ENCODE measurements around the gene CDYL2. TPM values are rescaled to one million over a fixed set of nuclear protein-coding genes. Genes with fewer than 3 reads are reported as not detected.

CDYL2 gene
- total RNA-seq, 1 experiment from 2014 or later: 0.34 TPM

DNA sequence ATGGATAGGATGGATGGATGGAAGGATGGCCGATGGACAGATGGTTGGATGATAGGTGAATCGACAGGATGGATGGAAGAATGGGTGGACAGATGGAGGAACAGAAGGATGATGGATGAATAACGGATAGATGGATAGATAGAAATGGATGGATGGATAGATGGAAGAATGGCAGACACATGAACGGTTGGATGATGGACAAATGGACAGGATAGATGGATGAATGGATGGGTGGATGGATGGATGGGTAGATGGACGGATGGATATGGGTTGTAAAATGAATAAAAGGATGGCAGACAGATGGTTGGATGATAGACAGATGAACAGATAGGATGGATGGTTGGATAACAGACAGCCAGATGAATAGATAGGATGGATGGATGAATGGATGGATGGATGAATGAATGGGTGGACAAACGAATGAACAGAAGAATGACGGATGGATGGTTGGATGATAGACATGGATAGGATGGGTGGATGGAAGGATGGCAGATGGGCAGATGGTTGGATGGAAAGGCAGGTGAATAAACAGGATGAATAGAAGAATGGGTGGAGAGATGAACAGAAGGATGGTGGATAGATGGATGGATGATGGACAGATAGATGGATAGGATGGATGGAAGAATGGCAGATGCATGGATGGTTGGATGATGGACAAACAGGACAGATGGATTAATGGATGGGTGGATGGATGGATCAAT is 207.7 kb downstream of the CDYL2 start:
- no peak for DNase-seq (ENCODE audit: low read depth)

- no peak for DNase-seq (ENCODE audit: low read depth)
These were observed 209.6 kb downstream of the CDYL2 start for GRCh38 chr16:80594756-80595155.

DNA sequence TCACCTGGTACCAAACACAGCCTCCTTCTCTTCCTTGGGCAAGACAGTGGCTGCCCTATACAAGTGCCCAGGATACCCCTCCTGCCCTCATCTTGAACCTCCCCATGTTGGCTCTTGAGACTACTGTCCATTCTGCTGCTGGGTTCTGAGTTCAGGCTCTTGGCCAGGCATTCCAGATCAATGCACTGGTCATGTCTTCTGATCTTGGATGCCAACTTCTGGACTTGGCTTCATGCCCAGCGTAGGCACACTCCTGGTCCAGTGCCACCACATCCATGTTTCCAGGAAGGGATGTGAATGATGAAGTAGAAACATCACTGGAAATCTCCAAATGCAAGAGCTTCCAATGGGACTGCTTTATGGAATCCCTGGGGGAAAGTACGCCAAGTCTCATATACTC is 212.1 kb downstream of the CDYL2 start:
- DNase-seq (ENCODE audit: low read depth): no peak

DNA sequence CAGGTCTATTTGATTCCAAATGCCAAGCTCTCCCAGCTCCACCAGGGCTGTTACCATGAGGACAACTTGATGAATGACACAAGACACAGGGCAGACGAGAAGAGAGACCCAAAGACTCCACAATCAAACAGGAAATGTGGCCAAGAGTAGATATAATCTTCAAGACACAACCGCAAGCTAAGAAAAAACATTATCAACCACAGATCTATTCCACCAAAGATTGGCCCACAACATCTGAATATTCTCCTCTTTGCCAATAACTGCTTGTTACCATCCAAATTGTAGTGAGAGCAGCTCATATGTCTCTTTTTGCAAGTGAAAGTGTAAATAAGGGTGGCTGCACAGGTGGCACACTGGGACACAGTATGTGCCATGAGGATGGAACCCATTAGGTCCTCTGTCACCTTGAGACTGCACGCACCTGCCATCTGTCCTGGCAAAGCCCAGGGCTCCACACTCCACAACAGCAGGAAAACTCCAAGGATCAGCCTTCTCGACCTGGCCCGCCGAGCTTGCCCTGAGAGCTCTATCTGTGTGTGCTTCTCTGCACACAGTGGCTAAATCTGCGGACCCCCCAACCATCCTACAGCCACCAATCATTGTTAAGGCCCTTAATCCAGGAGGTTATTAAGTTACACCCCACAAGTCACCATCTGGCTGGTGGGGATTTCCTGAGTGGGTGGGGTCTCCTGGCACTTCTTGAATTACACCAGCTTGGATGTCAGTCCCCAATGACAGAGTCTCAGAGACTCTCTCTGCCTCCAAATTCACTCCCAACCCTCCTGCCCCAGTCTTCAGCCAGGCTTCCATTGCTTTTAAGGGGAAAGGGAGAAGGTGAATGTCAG is 213.1 kb downstream of the CDYL2 start:
- DNase-seq (ENCODE audit: low read depth): no peak

- no peak for DNase-seq (ENCODE audit: low read depth)
These were observed 217.3 kb downstream of the CDYL2 start for GRCh38 chr16:80587071-80587470.

DNA sequence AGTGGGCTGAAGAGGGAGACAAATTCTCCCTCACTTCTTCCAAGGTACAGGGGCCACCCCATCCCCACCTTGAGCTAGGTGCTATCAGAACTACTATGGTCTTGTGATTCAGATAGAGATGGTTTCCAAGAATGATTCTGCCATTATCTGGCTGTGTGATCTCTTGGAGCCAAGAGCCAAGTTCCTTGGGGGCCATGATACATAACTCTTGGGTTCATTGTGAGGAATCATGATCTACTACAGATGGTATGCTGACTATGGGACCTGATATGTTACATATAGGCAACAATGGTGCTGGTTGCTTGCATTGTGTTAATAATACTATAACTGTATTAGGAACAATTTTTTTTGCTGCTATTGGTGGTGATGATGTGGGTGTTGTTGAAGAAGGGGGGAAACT is 217.9 kb downstream of the CDYL2 start:
- DNase-seq (ENCODE audit: low read depth): no peak

DNA sequence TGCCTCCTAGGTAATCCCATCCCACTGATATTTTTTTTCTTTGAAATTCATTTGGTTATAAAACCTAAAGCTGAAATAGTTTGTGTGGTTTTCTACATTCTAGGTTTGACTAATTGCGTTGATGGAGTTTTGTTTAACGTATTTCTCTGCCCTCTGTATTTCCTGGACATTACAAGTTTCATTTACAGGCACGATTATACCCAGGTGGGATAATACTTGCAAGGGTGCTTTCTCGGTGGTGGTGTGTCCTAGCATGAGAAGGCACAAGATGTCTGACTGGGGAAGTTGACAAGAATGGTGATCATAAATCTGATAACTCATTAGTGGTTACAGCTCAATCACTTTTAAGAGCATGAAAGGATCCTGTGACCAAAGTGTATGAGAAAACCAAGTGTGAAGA is 218.6 kb downstream of the CDYL2 start:
- DNase-seq (ENCODE audit: low read depth): no peak

- DNase-seq (ENCODE audit: low read depth): peak; percentile 3
These were observed 220.9 kb downstream of the CDYL2 start for GRCh38 chr16:80583466-80583865.

DNA sequence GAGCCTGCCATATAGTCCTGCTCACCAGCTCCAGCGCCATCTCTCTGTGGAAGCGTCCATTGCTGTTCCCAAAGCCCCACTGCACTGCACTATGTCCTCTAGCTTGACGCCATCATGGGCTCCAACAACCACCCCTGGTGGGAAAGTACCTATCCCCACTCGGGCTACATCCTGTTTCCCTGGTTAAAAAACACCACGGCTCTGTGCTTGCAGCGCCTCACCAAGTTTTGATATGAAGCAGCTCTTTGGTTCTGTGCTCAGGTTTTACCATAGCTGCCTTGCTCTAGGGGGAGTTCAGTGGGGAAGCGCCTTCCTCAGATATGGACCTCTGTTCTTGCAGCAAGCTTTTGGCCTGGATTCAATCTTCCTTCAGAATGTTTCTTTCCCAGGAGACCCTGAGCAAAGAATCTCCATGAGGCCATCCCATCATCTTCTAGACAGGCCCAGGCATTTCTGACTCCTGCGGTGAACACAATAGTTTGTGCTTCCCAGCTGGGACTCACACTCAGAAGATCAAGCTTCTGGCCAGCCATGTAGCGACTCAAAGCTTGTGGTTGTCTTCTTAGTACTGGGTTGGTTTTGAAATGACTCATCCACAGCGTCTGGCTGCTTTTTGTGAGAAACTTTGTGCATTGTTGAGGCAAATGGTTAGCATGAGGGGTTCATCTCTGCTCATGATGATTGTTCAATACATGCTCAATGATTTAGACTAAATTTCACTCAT is 224.1 kb downstream of the CDYL2 start:
- no peak for DNase-seq (ENCODE audit: low read depth)

- no peak for DNase-seq (ENCODE audit: low read depth)
These were observed 226.7 kb downstream of the CDYL2 start for GRCh38 chr16:80577485-80578280.

DNA sequence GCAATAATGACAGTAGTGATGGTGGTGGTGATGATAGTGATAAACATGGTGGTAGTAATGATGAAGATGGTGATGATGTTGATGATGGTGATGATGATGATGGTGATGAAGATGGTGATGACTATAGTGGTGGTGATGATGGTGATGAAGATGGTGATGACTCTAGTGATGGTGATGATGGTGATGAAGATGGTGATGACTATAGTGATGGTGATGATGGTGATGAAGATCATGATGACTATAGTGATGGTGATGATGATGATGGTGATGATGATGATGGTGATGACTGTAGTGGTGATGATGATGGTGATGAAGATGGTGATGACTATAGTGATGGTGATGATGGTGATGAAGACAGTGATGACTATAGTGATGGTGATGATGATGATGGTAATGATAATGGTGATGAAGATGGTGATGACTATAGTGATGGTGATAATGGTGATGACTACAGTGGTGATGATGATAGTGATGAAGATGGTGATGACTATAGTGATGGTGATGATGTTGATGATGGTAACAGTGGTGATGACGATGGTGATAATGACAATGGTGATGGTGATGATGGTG is 228.0 kb downstream of the CDYL2 start:
- DNase-seq (ENCODE audit: low read depth): no peak

DNA sequence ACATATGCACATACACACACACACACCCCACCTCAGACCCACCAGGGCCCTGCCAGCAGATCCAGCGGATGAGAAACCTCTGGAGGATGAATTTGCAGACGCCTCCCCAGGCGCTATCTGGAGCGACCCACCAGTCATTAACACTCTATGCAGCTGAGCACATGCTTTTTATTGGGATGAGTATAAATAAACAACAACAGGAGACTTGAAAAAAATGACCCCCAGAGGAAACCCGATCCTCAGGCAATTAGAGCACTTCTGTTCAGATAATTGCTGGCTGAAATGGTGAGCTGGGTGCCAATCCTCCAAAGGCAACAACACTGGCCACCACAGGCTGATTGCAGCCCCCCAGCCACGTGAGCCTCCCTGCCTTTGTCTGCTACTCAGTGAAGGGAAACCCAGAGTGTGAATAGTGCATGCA is 230.7 kb downstream of the CDYL2 start:
- DNase-seq (ENCODE audit: low read depth): no peak

DNA sequence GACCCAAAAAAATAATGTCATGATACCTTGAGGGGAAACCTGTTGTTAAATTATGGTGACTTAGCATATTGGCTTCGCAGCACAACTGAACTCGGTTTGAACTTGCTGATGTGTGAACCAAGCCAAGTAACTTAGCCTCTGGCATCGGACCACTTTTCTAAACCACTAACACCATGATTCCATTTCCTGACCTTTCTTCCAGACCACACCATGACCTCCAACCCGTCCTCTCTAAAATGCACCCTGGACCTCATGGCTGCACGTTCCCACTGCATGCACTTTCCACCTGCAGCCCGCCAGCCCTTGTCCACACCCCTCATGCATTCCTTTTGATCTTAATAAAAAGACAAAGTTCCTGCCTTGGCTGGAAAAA is 234.3 kb downstream of the CDYL2 start:
- DNase-seq (ENCODE audit: low read depth): no peak

GRCh38 chr16:80569440-80570105 is 234.8 kb downstream of the CDYL2 start:
- no peak for DNase-seq (ENCODE audit: low read depth)

DNA sequence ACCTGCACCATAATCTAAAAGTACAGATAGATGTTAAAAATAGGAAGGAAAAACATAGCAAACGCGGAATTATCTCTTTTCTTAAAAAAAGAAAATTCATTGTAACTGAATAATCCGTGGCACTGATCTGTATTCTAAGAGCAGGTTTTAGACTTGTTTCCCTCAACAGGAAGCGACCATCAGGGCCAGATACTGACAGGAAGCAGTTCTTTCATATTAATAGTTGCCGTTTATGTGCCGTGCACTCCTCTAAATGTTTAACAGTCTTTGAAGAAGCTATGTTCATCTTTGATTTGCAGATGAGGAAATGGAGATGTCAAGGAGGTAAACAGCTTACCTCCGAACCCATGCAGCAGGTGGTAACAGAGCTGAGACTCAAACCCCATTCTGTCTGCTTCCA is 240.0 kb downstream of the CDYL2 start:
- no peak for DNase-seq (ENCODE audit: low read depth)

DNA sequence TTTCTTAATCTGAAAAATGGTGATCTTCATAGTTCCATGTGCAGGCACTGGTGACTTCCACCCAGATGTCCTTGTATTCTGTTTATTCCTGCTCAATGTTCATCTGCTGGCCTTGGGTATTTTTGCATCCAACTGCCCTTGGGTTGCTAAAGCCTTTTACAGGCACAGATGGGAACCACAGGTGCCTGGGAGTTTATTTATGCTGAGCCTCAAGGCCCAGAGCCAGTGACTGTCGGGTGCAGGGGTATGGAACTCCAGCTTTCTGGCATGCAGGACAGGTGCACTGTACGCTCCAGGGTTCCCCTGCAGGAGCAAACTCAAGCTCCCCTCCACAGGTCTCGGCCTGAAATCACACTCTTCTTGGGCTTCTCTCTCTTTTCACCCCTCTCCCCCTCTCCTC is 241.3 kb downstream of the CDYL2 start:
- DNase-seq (ENCODE audit: low read depth): no peak

GRCh38 chr16:80559369-80559768 is 245.0 kb downstream of the CDYL2 start:
- no peak for DNase-seq (ENCODE audit: low read depth)

DNA sequence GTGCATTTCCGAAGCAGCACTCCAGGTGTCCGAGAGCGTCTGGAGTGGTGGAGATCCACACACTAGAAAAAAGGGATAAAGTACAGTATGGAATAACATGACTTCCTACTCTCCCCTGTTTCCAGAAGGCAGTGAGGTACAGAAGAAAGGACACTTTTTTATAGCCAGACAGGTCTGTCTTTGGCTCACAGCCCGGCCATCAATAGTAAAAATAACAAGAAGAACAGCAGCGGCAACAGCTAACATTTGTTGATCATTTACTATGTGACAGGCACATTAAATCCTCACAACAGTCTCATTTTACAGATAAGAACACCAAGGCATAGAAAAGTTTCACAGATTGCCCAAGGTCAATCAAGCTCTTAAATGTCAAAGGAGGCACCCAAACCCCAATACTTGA is 247.4 kb downstream of the CDYL2 start:
- no peak for DNase-seq (ENCODE audit: low read depth)

DNA sequence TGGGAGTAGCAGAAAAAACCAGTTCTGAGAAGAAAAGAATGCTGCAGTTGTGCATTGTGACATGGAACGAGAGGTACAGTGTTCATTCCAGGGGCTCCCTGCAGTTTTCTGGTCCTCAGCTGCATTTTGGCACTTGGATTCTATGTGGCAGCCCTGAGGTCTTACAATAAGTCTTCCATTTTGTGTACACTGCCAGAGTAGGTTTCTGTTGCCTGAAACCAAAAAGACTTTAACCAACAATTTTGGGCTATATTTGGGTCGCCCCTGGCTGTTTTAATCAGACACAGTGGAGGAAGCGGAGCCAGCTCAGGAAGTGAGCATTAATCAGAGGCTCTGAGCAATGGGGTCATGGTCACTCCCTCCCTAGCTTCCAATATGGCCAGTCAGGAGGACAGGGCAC is 247.9 kb downstream of the CDYL2 start:
- DNase-seq (ENCODE audit: low read depth): no peak

- DNase-seq (ENCODE audit: low read depth): no peak
These were observed 250.4 kb downstream of the CDYL2 start for GRCh38 chr16:80554033-80554432.

GRCh38 chr16:80552277-80552676 is 252.1 kb downstream of the CDYL2 start:
- DNase-seq (ENCODE audit: low read depth): no peak
